SW 1271 (cell line): ENCODE data around the gene IQSEC1.

ENCODE experiments used
- DNase-seq, 2 experiments: peaks; one replicate each; lab custom pipeline; 2025; lab: John Stamatoyannopoulos, UW

Gene IQSEC1

GRCh38 chr3:12954180-12954579 is 119.0 kb downstream of the IQSEC1 start:
- no peak for DNase-seq

GRCh38 chr3:12953201-12953995 is 119.8 kb downstream of the IQSEC1 start:
- no peak for DNase-seq

- DNase-seq, result no peak
Measured at GRCh38 chr3:12952343-12953200, 120.7 kb downstream of the IQSEC1 start.

- DNase-seq, result no peak
Measured at GRCh38 chr3:12948891-12949711, 124.1 kb downstream of the IQSEC1 start.

- no peak for DNase-seq
Measured at GRCh38 chr3:12948371-12948770, 124.9 kb downstream of the IQSEC1 start.

- no peak for DNase-seq
Measured at GRCh38 chr3:12947504-12948369, 125.5 kb downstream of the IQSEC1 start.

GRCh38 chr3:12946649-12947316 is 126.4 kb downstream of the IQSEC1 start:
- no peak for DNase-seq

GRCh38 chr3:12946251-12946648 is 127.0 kb downstream of the IQSEC1 start:
- no peak for DNase-seq

GRCh38 chr3:12944849-12945248 is 128.4 kb downstream of the IQSEC1 start:
- DNase-seq, result no peak

GRCh38 chr3:12944413-12944812 is 128.8 kb downstream of the IQSEC1 start:
- DNase-seq, result no peak

- DNase-seq, result no peak
Measured at GRCh38 chr3:12943124-12944021, 129.9 kb downstream of the IQSEC1 start.

- no peak for DNase-seq
Measured at GRCh38 chr3:12941495-12942023, 131.7 kb downstream of the IQSEC1 start.

GRCh38 chr3:12940854-12941253 is 132.4 kb downstream of the IQSEC1 start:
- DNase-seq, result no peak

GRCh38 chr3:12939137-12939536 is 134.1 kb downstream of the IQSEC1 start:
- DNase-seq, result no peak

GRCh38 chr3:12938258-12938711 is 134.9 kb downstream of the IQSEC1 start:
- DNase-seq, result no peak

- DNase-seq, result no peak
Measured at GRCh38 chr3:12935861-12936830, 137.1 kb downstream of the IQSEC1 start.

- DNase-seq, result no peak
Measured at GRCh38 chr3:12935023-12935860, 138.0 kb downstream of the IQSEC1 start.
